ENCODE measurements around the gene C19orf38. TPM values are rescaled to one million over a fixed set of nuclear protein-coding genes. Genes with fewer than 3 reads are reported as not detected.

The C19orf38 gene
- total and polyA plus RNA-seq, 2 donors (not counting 3 experiments of a cell fraction or from before 2014, with no cell fraction given): not detected

- Histone ChIP-seq H4K20me1 (replicated peaks; ENCODE audit: control insufficient read depth, extremely low read depth, insufficient read depth, low read length) (no peaks in the 10 kb centered on the region), H3K4me1 (ENCODE audit: control insufficient read depth, extremely low read depth, insufficient read depth, low read length) (no peaks in the 10 kb centered on the region), H3K27ac (ENCODE audit: insufficient read depth, low read depth, low read length) (no peak overlapping the region), H3K9me3 (replicated peaks; ENCODE audit: control insufficient read depth, insufficient read depth, low read length) (no peaks in the 10 kb centered on the region), H3K36me3 (ENCODE audit: control insufficient read depth in 2 of 2, extremely low read depth in 1 of 2, insufficient read depth in 2 of 2, low read length in 2 of 2) (no peaks in the 10 kb centered on the region), H3K79me2 (ENCODE audit: control insufficient read depth, insufficient read depth, low read length) (no peaks in the 10 kb centered on the region), H3K4me3 (replicated peaks in 1 of 3; ENCODE audit: insufficient read depth in 1 of 3, low read depth in 1 of 3, low read length in 3 of 3) (no peak overlapping the region), H2AFZ (ENCODE audit: low read depth, low read length) (no peak overlapping the region), H3K4me2 (ENCODE audit: insufficient read depth, low read length) (no peak overlapping the region), H3K9me1 (replicated peaks; ENCODE audit: control insufficient read depth, extremely low read depth, insufficient read depth, low read length) (no peaks in the 10 kb centered on the region), H3K9ac (replicated peaks; ENCODE audit: extremely low read depth, insufficient read depth, low read length) (no peak overlapping the region), H3K27me3 (ENCODE audit: control insufficient read depth in 2 of 2, insufficient read depth in 2 of 2, low read length in 2 of 2) (no peaks in the 10 kb centered on the region)
- FAIRE-seq (peak; percentile 77), DNase-seq (ENCODE audit: low read depth, low spot score) (peak; percentile 38)
- dilution Hi-C loops (cut with MboI; ENCODE audit: extremely low pct_ligation_motif_present, low sequenced_read_pairs) (no loop called here), intact Hi-C loops (cut with micrococcal nuclease) (loop anchor here (1.0 kb wide), 1 partner anchor 141 kb away; no protein-coding TSS in a partner anchor)
- POLR2A ChIA-PET: interaction anchor here (0.9 kb wide), 1 partner anchor 12 kb away, joined by 8 read pairs; no protein-coding TSS in a partner anchor
- BruUV-seq (replicated peaks): no TSS peak
- peak; percentile 90 to 91 for TF ChIP-seq CTCF (IDR thresholded peaks at IDR 0.05; ENCODE audit: extremely low read depth in 1 of 2, insufficient read depth in 1 of 2, low read depth in 1 of 2, low read length in 2 of 2)
- no peak for TF ChIP-seq FOS (IDR thresholded peaks at IDR 0.05; ENCODE audit: borderline replicate concordance, insufficient read depth, low read length)
- CTCF ChIA-PET: interaction anchor here (0.5 to 2.4 kb wide), 37 partner anchors 8 to 851 kb away, joined by 3 to 79 read pairs (median 5); partner anchors contain the start of genes C19orf38, CARM1, DNM2 and QTRT1
Measured at GRCh38 chr19:10858204-10858828, 10.1 kb downstream of the C19orf38 start.

GRCh38 chr19:10861103-10861651 lies 13.0 kb downstream of the C19orf38 start:
- DNase-seq (ENCODE audit: low read depth, low spot score) (peak; percentile 43), FAIRE-seq (peak; percentile 86)
- H3K4me3 ChIP-seq (replicated peaks in 1 of 3; ENCODE audit: insufficient read depth in 1 of 3, low read depth in 1 of 3, low read length in 3 of 3): no peak overlapping the region
- dilution Hi-C loops (cut with MboI; ENCODE audit: extremely low pct_ligation_motif_present, low sequenced_read_pairs): no loop called here
- no peaks in the 10 kb centered on the region for H3K9me3 ChIP-seq (replicated peaks; ENCODE audit: control insufficient read depth, insufficient read depth, low read length)
- H3K27ac ChIP-seq (ENCODE audit: insufficient read depth, low read depth, low read length): no peak overlapping the region
- intact Hi-C loops (cut with micrococcal nuclease): no loop called here
- TF ChIP-seq CTCF (IDR thresholded peaks at IDR 0.05; ENCODE audit: extremely low read depth in 1 of 2, insufficient read depth in 1 of 2, low read depth in 1 of 2, low read length in 2 of 2) (peak; percentile 36 to 65), GATA2 (IDR thresholded peaks at IDR 0.05; ENCODE audit: insufficient read depth, insufficient read length, low read depth, low read length) (no peak)
- ChIA-PET POLR2A (interaction anchor here (0.6 kb wide), 1 partner anchor 19 kb away, joined by 5 read pairs; no protein-coding TSS in a partner anchor), CTCF (interaction anchor here (0.6 to 1.7 kb wide), 19 partner anchors 10 to 160 kb away, joined by 3 to 24 read pairs (median 3); partner anchors contain the start of genes C19orf38, CARM1, DNM2 and QTRT1)
- no peak overlapping the region for H3K9ac ChIP-seq (replicated peaks; ENCODE audit: extremely low read depth, insufficient read depth, low read length)
- no peaks in the 10 kb centered on the region for H3K9me1 ChIP-seq (replicated peaks; ENCODE audit: control insufficient read depth, extremely low read depth, insufficient read depth, low read length)
- BruUV-seq (replicated peaks): no TSS peak
- H3K4me1 ChIP-seq (ENCODE audit: control insufficient read depth, extremely low read depth, insufficient read depth, low read length): peaks cover 2% of the 10 kb centered on the region
- H3K4me2 ChIP-seq (ENCODE audit: insufficient read depth, low read length): no peak overlapping the region
- H2AFZ ChIP-seq (ENCODE audit: low read depth, low read length): no peak overlapping the region
- H3K27me3 ChIP-seq (ENCODE audit: control insufficient read depth in 2 of 2, insufficient read depth in 2 of 2, low read length in 2 of 2): no peaks in the 10 kb centered on the region
- H3K36me3 ChIP-seq (ENCODE audit: control insufficient read depth in 2 of 2, extremely low read depth in 1 of 2, insufficient read depth in 2 of 2, low read length in 2 of 2): no peaks in the 10 kb centered on the region
- H4K20me1 ChIP-seq (replicated peaks; ENCODE audit: control insufficient read depth, extremely low read depth, insufficient read depth, low read length): no peaks in the 10 kb centered on the region
- H3K79me2 ChIP-seq (ENCODE audit: control insufficient read depth, insufficient read depth, low read length): no peaks in the 10 kb centered on the region

All from endothelial cell of umbilical vein (primary cell).